ENCODE measurements around the gene CIBAR2. TPM values are rescaled to one million over a fixed set of nuclear protein-coding genes. Genes with fewer than 3 reads are reported as not detected.

CIBAR2 gene
- total and polyA plus RNA-seq, 9 of the 15 experiments (the other 6 are each of a cell fraction or from before 2014, with no cell fraction given) = not detected

- H3K9me3 ChIP-seq (replicated peaks; ENCODE audit: control insufficient read depth, insufficient read depth, low read depth, low read length) = no peaks in the 10 kb centered on the region
- CTCF ChIA-PET (ENCODE audit: low intra/inter-chr PET ratio) = no interaction called here
- peaks cover 16 to 45% of the 10 kb centered on the region in 2 experiments for H3K4me1 ChIP-seq (replicated peaks in 1 of 2; ENCODE audit: control insufficient read depth in 2 of 2, insufficient read depth in 2 of 2, low read length in 2 of 2)
- no peak overlapping the region for H3K27ac ChIP-seq (ENCODE audit: extremely low read depth, low read depth, low read length)
- H3K79me2 ChIP-seq (ENCODE audit: control insufficient read depth, insufficient read depth, low read length) = no peaks in the 10 kb centered on the region
- no peak overlapping the region for H3K4me3 ChIP-seq
- H3K4me2 ChIP-seq (ENCODE audit: insufficient read depth, low read length) = no peak overlapping the region
- in situ Hi-C loops (cut with MboI) (no loop called here), intact Hi-C loops (cut with micrococcal nuclease) (no loop called here)
- no peak overlapping the region for H3K9ac ChIP-seq (ENCODE audit: insufficient read depth in 1 of 2, low read depth in 2 of 2, low read length in 2 of 2)
- H2AFZ ChIP-seq (ENCODE audit: low read depth, low read length) = no peak overlapping the region
- H3K27me3 ChIP-seq (ENCODE audit: control insufficient read depth in 2 of 2, insufficient read depth in 2 of 2, low read length in 2 of 2) = peaks cover 29 to 76% of the 10 kb centered on the region in 2 experiments
- BruUV-seq (replicated peaks) = no TSS peak
- H3K36me3 ChIP-seq (ENCODE audit: control insufficient read depth, insufficient read depth, low read length) = no peaks in the 10 kb centered on the region
- WGBS (ENCODE audit: insufficient coverage, low coverage, missing lambda C conversion rate) = 26% methylated on average over 4 of the region's 4 CpGs
- POLR2A ChIA-PET = interaction anchor here (0.9 kb wide), 1 partner anchor 26 kb away, joined by 3 read pairs; no protein-coding TSS in a partner anchor
- DNase-seq (ENCODE audit: extremely low read depth in 1 of 4, low spot score in 3 of 4) (no peak), FAIRE-seq (no peak), ATAC-seq (no peak)
- H3K9me1 ChIP-seq (ENCODE audit: control insufficient read depth, insufficient read depth, low read length) = no peaks in the 10 kb centered on the region
- peaks cover 31% of the 10 kb centered on the region for H4K20me1 ChIP-seq (replicated peaks; ENCODE audit: control insufficient read depth, insufficient read depth, low read length)
- no peak for TF ChIP-seq ZNF398 (CRISPR knock-in tag; IDR thresholded peaks at IDR 0.05)
- no peak for TF ChIP-seq NCOA1 (IDR thresholded peaks at IDR 0.05; ENCODE audit: low read depth)
- TF ChIP-seq SPI1 (IDR thresholded peaks at IDR 0.05; ENCODE audit: borderline replicate concordance, low read depth, low read length) = no peak
- TF ChIP-seq NUFIP1 (IDR thresholded peaks at IDR 0.05; ENCODE audit: partially characterized antibody) = no peak
- no peak for TF ChIP-seq TSHZ1 (CRISPR knock-in tag; IDR thresholded peaks at IDR 0.05)
- no peak for TF ChIP-seq BCLAF1 (IDR thresholded peaks at IDR 0.05; ENCODE audit: borderline replicate concordance in 1 of 2, control insufficient read depth in 1 of 2, low read depth in 2 of 2, low read length in 1 of 2)
- no peak for TF ChIP-seq FOXA3 (CRISPR knock-in tag; conservative IDR thresholded peaks at IDR 0.05 in 1 of 2, IDR thresholded peaks at IDR 0.05 in 1 of 2)
- no peak for TF ChIP-seq LEF1 (IDR thresholded peaks at IDR 0.05)
- no peak for TF ChIP-seq MEF2D (tag; conservative IDR thresholded peaks at IDR 0.05; ENCODE audit: low read depth)
- TF ChIP-seq CBFB (CRISPR knock-in tag; IDR thresholded peaks at IDR 0.05) = no peak
- no peak for TF ChIP-seq E4F1 (CRISPR knock-in tag; IDR thresholded peaks at IDR 0.05; ENCODE audit: borderline replicate concordance)
- no peak for TF ChIP-seq ZNF695 (CRISPR knock-in tag; IDR thresholded peaks at IDR 0.05)
Measured at GRCh38 chr16:85146532-85146797, 34.2 kb upstream of the CIBAR2 start.

All from K562 (cell line).